Suprapubic skin (tissue), 4 donors: ENCODE data around the gene METTL16. TPM values are rescaled to one million over a fixed set of nuclear protein-coding genes. Genes with fewer than 3 reads are reported as not detected.
"Not testable (repeated sequence)": the region's sequence is repeated elsewhere in the genome, so short reads cannot be mapped to it uniquely, and the experiment has no call there.

Experiments
- DNase-seq, 2 donors: peaks; one replicate each; pipeline ENCODE4 v3.0.0-alpha.2; 2019; ENCODE audit warnings: low spot score in 2 of 2
- H3K27ac ChIP-seq: fragments of 200-600 bp; sonication (generic); one replicate; pipeline ENCODE4 v1.5.1; 2019
- H3K27me3 ChIP-seq: fragments of 200-600 bp; sonication (generic); one replicate; pipeline ENCODE4 v1.5.1; 2019
- H3K36me3 ChIP-seq: fragments of 200-600 bp; sonication (generic); one replicate; pipeline ENCODE4 v1.5.1; 2019
- H3K4me1 ChIP-seq: fragments of 200-600 bp; sonication (generic); one replicate; pipeline ENCODE4 v1.5.1; 2019
- H3K4me3 ChIP-seq: fragments of 200-600 bp; sonication (generic); one replicate; pipeline ENCODE4 v1.5.1; 2019; ENCODE audit warnings: mild to moderate bottlenecking
- H3K9me3 ChIP-seq: fragments of 200-600 bp; sonication (generic); one replicate; pipeline ENCODE4 v1.5.1; 2019
- CTCF ChIP-seq, 2 donors: fragments of 200-600 bp in 1 of 2; fragments of 450-650 bp in 1 of 2; sonication (generic) in 1 of 2; IDR thresholded peaks; one replicate each; pipeline ENCODE4 v1.5.1; 2016 to 2019; ENCODE audit warnings: antibody characterized with exemption in 2 of 2, mild to moderate bottlenecking in 1 of 2, moderate library complexity in 1 of 2
- EP300 ChIP-seq: sonication (generic); formaldehyde crosslinking; IDR thresholded peaks from one replicate; pipeline ENCODE4 v1.6.1; 2017; ENCODE audit warnings: antibody characterized with exemption
- POLR2A ChIP-seq, 2 donors: fragments of 450-650 bp; IDR thresholded peaks; one replicate each; pipeline ENCODE4 v1.6.1; 2017; ENCODE audit warnings: antibody characterized with exemption in 2 of 2, mild to moderate bottlenecking in 2 of 2, moderate library complexity in 2 of 2
- POLR2AphosphoS5 ChIP-seq, 3 donors: sonication (generic); formaldehyde crosslinking; IDR thresholded peaks; one replicate each; pipeline ENCODE4 v1.6.1; 2017; ENCODE audit warnings: antibody characterized with exemption in 3 of 3
- WGBS: methylation state at CpG from one replicate; pipeline ENCODE4 v1.1.5; 2018; 5-methylcytosine and 5-hydroxymethylcytosine counted together
- total RNA-seq, 4 donors: library from RNA; depleted of rRNA; stranded (reverse); fragments of >200 nt; gene quantifications; one replicate each; pipeline ENCODE4 v1.1.0, GENCODE V29; 2016

Gene METTL16
- total RNA-seq, 4 donors from 2014 or later, result 30.8 to 53.3 (median 35.9) TPM

GRCh38 chr17:2542056-2542455 lies 30.4 kb upstream of the METTL16 start:
- TF ChIP-seq POLR2AphosphoS5 (IDR thresholded peaks at IDR 0.05) (no peak), EP300 (no peak), CTCF (IDR thresholded peaks at IDR 0.05) (no peak), POLR2A (IDR thresholded peaks at IDR 0.05) (no peak)
- WGBS, result 90% methylated on average over 4 of the region's 4 CpGs

GRCh38 chr17:2537579-2537978 lies 25.9 kb upstream of the METTL16 start:
- H3K4me3 ChIP-seq, H3K4me1 ChIP-seq, H3K9me3 ChIP-seq, H3K36me3 ChIP-seq, DNase-seq, H3K27me3 ChIP-seq: not testable (repeated sequence)
- H3K27ac ChIP-seq, result peak overlapping the region; percentile 39
- WGBS, result 50% methylated on average over 5 of the region's 5 CpGs

More at GRCh38 chr17:2542056-2542455, 30.4 kb upstream of the METTL16 start:
- no peaks in the 10 kb centered on the region for H3K27me3 ChIP-seq
- no peak overlapping the region for H3K27ac ChIP-seq
- no peaks in the 10 kb centered on the region for H3K9me3 ChIP-seq
- H3K4me1 ChIP-seq, result peaks cover 3% of the 10 kb centered on the region
- H3K36me3 ChIP-seq, result no peaks in the 10 kb centered on the region
- no peak overlapping the region for H3K4me3 ChIP-seq
- DNase-seq, result no peak

DNA sequence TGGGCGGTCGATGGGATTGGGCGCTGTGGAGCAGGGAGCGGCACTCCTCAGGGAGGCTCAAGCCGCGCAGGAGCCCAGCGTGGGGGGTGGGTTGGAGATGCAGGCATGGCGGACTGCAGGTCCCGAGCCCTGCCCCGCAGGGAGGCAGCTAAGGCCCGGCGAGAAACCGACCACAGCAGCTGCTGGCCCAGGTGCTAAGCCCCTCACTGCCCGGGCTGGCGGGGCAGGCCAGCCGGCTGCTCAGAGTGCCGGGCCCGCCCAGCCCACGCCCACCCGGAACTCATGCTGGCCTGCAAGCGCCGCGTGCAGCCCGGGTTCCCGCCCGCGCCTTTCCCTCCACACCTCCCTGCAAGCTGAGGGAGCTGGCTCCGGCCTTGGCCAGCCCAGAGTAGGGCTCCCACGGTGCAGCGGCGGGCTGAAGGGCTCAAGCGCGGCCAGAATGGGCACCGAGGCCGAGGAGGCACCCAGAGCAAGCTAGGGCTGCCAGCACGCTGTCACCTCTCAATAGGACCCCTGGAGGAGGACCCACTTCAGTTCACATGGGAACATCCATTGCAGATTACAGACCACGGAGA lies 20.5 kb upstream of the METTL16 start:
- H3K36me3 ChIP-seq, result no peaks in the 10 kb centered on the region
- H3K4me1 ChIP-seq, result no peaks in the 10 kb centered on the region
- no peak for TF ChIP-seq POLR2AphosphoS5 (IDR thresholded peaks at IDR 0.05)
- TF ChIP-seq POLR2A (IDR thresholded peaks at IDR 0.05), result no peak
- TF ChIP-seq CTCF (IDR thresholded peaks at IDR 0.05), result no peak
- TF ChIP-seq EP300, result no peak
- H3K4me3 ChIP-seq, result no peak overlapping the region
- WGBS, result 97% methylated on average over 14 of the region's 37 CpGs
- no peak overlapping the region for H3K27ac ChIP-seq
- no peak for DNase-seq
- H3K9me3 ChIP-seq, result no peaks in the 10 kb centered on the region
- no peaks in the 10 kb centered on the region for H3K27me3 ChIP-seq

DNA sequence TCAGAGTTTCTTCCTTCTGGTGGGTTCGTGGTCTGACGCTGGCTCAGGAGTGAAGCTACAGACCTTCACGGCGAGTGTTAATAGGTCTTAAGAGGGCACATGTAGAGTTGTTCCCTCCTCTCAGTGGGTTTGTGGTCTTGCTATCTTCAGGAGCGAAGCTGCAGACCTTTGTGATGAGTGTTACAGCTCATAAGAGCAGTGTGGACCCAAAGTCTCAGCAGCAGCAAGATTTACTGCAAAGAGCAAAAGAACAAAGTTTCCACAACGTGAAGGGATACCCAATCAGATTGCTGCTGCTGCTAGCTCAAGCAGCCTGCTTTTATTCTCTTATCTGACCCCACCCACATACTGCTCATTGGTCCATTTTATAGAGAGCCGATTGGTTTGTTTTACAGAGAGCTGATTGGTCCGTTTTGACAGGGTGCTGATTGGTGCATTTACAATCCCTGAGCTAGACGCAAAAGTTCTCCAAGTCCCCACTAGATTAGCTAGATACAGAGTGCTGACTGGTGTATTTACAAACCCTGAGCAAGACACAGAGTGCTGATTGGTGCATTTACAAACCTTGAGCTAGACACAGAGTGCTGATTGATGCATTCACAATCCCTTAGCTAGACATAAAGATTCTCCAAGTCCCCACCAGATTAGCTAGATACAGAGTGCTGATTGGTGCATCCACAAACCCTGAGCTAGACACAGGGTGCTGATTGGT lies 19.7 kb upstream of the METTL16 start:
- H3K27me3 ChIP-seq, H3K4me1 ChIP-seq, H3K36me3 ChIP-seq, H3K27ac ChIP-seq, DNase-seq, H3K4me3 ChIP-seq, H3K9me3 ChIP-seq: not testable (repeated sequence)
- WGBS, result 71% methylated on average over 9 of the region's 9 CpGs

DNA sequence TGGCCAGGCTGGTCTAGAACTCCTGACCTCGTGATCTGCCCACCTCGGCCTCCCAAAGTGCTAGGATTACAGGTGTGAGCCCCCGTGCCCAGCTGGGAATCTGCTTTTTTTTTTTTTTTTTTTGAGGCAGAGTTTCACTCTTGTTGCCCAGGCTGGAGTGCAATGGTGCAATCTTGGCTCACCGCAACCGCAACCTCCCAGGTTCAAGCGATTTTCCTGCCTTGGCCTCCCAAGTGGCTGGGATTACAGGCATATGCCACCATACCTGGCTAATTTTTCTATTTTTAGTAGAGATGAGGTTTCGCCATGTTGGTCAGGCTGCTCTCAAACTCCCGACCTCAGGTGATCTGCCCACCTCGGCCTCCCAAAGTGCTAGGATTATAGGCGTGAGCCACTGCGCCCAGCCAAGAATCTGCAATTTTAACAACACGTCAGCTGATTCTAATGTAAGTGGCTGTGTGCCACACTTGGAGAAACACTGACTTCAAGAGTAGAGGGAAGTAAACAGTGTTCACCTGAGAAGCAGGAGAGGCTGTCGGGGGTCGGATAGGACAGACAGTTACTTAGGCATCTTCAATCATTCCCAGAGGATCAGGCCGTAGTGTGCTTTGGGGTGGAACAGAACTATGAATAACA lies 10.2 kb upstream of the METTL16 start:
- not testable (repeated sequence) for H3K27ac ChIP-seq, H3K4me1 ChIP-seq, H3K4me3 ChIP-seq, H3K36me3 ChIP-seq, H3K9me3 ChIP-seq, H3K27me3 ChIP-seq
- WGBS, result 94% methylated on average over 15 of the region's 15 CpGs
- peak in 1 of 2 donors; percentile 11 for DNase-seq

DNA sequence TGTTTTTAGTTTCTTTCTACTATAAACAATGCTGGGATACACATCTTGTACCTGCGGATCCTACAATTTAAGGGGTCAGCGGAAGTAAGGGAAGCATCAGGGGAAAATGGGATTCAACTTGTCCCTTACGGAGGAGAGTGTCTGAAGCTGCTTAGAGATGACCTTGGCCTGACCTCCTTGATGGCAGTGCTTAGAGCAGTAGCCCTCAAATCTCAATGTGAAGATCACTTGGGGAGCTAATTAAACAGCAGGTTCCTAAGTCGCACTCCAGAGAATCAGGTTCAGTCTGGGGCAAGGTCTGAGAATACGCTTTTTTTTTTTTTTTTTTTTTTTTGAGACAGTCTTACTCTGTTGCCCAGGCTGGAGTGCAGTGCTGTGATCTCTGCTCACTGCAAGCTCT lies 9.6 kb upstream of the METTL16 start:
- Histone ChIP-seq H3K4me3 (no peak overlapping the region), H3K36me3 (no peaks in the 10 kb centered on the region), H3K9me3 (no peaks in the 10 kb centered on the region), H3K27ac (no peak overlapping the region), H3K4me1 (peaks cover 3% of the 10 kb centered on the region), H3K27me3 (no peaks in the 10 kb centered on the region)
- peak in 1 of 2 donors; percentile 7 for DNase-seq
- no peak for TF ChIP-seq POLR2AphosphoS5 (IDR thresholded peaks at IDR 0.05)
- TF ChIP-seq EP300, result no peak
- no peak for TF ChIP-seq POLR2A (IDR thresholded peaks at IDR 0.05)
- TF ChIP-seq CTCF (IDR thresholded peaks at IDR 0.05), result no peak
- WGBS, result 85% methylated on average over 5 of the region's 5 CpGs
